SK-MEL-5 (cell line): Measurements from ENCODE around the gene ELOVL2. TPM values are rescaled to one million over a fixed set of nuclear protein-coding genes. Genes with fewer than 3 reads are reported as not detected.
"Not testable (repeated sequence)": the region's sequence is repeated elsewhere in the genome, so short reads cannot be mapped to it uniquely, and the experiment has no call there.

Source experiments
- DNase-seq: peaks from one replicate; pipeline ENCODE4 v3.0.0-alpha.2; 2016; ENCODE audit warnings: low read depth, low spot score
- in situ Hi-C: cut with HindIII; loops from 2 replicates; pipeline ENCODE4 v1.10.0; 2016; ENCODE audit warnings: low sequenced_read_pairs, high pct_unique_total_duplicates, low pct_unique_long_range_greater_than_20kb
- total RNA-seq: library from RNA; depleted of rRNA; stranded (reverse); fragments of >200 nt; shearing (Covaris generic); gene quantifications from 2 replicates; pipeline ENCODE4 v1.2.3, GENCODE V29; 2014

ELOVL2 gene
- total RNA-seq, 1 experiment from 2014 or later: 30.4 TPM

GRCh38 chr6:11011787-11012234 lies 32.3 kb downstream of the ELOVL2 start:
- DNase-seq: no peak
- in situ Hi-C loops: no loop called here

- DNase-seq: no peak
- in situ Hi-C loops: no loop called here
Observed at GRCh38 chr6:11009353-11009752, 34.8 kb downstream of the ELOVL2 start.

- in situ Hi-C loops: no loop called here
- no peak for DNase-seq
Observed at GRCh38 chr6:11008821-11009220, 35.3 kb downstream of the ELOVL2 start.

- DNase-seq: no peak
- in situ Hi-C loops: no loop called here
Observed at GRCh38 chr6:11007715-11008608, 36.1 kb downstream of the ELOVL2 start.

- in situ Hi-C loops: no loop called here
- no peak for DNase-seq
Observed at GRCh38 chr6:11006061-11006460, 38.0 kb downstream of the ELOVL2 start.

- DNase-seq: not testable (repeated sequence)
Observed at GRCh38 chr6:11003297-11003696, 40.8 kb downstream of the ELOVL2 start.

GRCh38 chr6:11002176-11002575 lies 41.9 kb downstream of the ELOVL2 start:
- in situ Hi-C loops: no loop called here
- no peak for DNase-seq

More at GRCh38 chr6:11003297-11003696, 40.8 kb downstream of the ELOVL2 start:
- in situ Hi-C loops: not testable (repeated sequence)

- in situ Hi-C loops: no loop called here
- no peak for DNase-seq
Observed at GRCh38 chr6:10999994-11000393, 44.1 kb downstream of the ELOVL2 start.

GRCh38 chr6:10995114-10995707 lies 48.9 kb downstream of the ELOVL2 start:
- in situ Hi-C loops: no loop called here
- no peak for DNase-seq

GRCh38 chr6:10993896-10994295 lies 50.2 kb downstream of the ELOVL2 start:
- in situ Hi-C loops: no loop called here
- no peak for DNase-seq

GRCh38 chr6:10991115-10991514 lies 53.0 kb downstream of the ELOVL2 start:
- in situ Hi-C loops: no loop called here
- no peak for DNase-seq

- DNase-seq: no peak
- in situ Hi-C loops: no loop called here
Observed at GRCh38 chr6:10989587-10989986, 54.5 kb downstream of the ELOVL2 start.

- DNase-seq, in situ Hi-C loops: not testable (repeated sequence)
Observed at GRCh38 chr6:10984959-10985358, 59.1 kb downstream of the ELOVL2 start.

GRCh38 chr6:10981409-10981808 lies 62.7 kb downstream of the ELOVL2 start:
- in situ Hi-C loops: no loop called here
- DNase-seq: no peak

- in situ Hi-C loops: no loop called here
Observed at GRCh38 chr6:10979603-10980002, 64.5 kb downstream of the ELOVL2 start.

GRCh38 chr6:10977231-10977968 lies 66.7 kb downstream of the ELOVL2 start:
- DNase-seq: no peak
- in situ Hi-C loops: no loop called here

More at GRCh38 chr6:10979603-10980002, 64.5 kb downstream of the ELOVL2 start:
- DNase-seq: no peak

GRCh38 chr6:10976571-10976970 lies 67.5 kb downstream of the ELOVL2 start:
- DNase-seq: no peak
- in situ Hi-C loops: no loop called here

GRCh38 chr6:10972196-10972595 lies 71.9 kb downstream of the ELOVL2 start:
- in situ Hi-C loops: no loop called here
- DNase-seq: no peak
